ENCODE measurements around the gene DGKD.
"Not testable (repeated sequence)": the region's sequence is repeated elsewhere in the genome, so short reads cannot be mapped to it uniquely, and the experiment has no call there.

Gene DGKD, protein sequence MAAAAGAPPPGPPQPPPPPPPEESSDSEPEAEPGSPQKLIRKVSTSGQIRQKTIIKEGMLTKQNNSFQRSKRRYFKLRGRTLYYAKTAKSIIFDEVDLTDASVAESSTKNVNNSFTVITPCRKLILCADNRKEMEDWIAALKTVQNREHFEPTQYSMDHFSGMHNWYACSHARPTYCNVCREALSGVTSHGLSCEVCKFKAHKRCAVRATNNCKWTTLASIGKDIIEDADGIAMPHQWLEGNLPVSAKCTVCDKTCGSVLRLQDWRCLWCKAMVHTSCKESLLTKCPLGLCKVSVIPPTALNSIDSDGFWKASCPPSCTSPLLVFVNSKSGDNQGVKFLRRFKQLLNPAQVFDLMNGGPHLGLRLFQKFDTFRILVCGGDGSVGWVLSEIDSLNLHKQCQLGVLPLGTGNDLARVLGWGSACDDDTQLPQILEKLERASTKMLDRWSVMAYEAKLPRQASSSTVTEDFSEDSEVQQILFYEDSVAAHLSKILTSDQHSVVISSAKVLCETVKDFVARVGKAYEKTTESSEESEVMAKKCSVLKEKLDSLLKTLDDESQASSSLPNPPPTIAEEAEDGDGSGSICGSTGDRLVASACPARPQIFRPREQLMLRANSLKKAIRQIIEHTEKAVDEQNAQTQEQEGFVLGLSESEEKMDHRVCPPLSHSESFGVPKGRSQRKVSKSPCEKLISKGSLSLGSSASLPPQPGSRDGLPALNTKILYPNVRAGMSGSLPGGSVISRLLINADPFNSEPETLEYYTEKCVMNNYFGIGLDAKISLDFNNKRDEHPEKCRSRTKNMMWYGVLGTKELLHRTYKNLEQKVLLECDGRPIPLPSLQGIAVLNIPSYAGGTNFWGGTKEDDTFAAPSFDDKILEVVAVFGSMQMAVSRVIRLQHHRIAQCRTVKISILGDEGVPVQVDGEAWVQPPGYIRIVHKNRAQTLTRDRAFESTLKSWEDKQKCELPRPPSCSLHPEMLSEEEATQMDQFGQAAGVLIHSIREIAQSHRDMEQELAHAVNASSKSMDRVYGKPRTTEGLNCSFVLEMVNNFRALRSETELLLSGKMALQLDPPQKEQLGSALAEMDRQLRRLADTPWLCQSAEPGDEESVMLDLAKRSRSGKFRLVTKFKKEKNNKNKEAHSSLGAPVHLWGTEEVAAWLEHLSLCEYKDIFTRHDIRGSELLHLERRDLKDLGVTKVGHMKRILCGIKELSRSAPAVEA

DNA sequence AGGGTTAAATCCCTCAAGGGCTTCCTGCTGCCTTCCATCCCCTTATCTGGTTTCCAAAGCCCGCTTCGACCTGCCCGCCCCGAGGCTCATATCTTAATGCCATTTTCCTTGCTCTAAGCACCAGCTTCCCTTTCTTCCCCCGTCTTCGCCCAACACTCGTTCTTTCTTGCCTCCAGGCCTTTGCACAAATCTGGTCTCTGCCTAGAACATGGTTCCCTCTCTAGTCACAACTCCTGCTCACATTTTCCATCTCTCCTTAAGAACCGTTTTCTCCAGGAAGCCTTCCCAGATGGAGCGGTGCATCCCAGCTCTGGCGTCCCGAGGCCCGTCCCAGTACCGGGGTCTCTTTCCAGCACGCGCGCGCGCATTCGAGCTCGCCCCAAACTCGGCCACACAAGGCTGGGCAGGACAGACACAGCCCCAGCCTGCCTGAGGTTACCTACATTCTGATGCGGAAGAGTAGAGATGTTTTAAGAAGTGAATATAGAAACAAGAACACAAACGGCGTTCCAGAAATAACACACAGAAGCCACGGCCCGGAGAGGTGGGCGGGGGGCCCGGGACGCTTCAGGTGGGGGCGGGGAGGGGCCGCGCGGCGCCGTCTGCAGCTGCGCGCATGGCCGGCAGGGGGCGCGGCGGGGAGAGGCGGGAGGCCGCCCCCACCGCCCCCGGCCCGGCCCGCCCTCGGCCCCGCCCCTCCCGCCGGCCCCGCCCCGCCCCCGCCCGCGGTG, at the start of gene DGKD:
TSS of gene DGKD (plus strand) at position 726 of the 731 bp plus-strand sequence. CDS start 25 bp downstream, outside the sequence.
- no peak for DNase-seq (ENCODE audit: low read depth, low spot score)

DNA sequence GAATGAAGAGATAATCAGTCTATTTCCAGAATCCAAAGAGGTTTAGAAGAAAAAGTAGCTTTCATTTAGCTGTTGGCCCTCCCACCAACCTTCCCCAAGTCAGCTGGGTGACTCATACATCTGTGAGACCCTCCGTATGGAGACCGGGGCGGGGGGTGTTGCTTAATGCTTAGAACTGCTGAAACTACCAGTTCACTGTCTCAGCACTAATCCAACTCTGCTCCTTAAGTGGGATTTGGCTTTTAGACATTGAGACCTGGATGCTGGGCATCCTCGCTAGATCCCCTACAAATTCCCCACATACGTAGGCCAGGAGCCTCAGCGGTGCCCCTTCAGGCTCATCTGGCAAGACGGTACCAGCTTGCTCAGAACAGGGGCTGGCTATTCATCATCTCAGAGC, 46.7 kb upstream of the DGKD start, which contains the start of gene SAG:
TSS of gene SAG (plus strand) at position 252 of the 400 bp plus-strand sequence. CDS start 1,374 bp downstream, outside the sequence.
- no peak for DNase-seq (ENCODE audit: low read depth, low spot score)

DNA sequence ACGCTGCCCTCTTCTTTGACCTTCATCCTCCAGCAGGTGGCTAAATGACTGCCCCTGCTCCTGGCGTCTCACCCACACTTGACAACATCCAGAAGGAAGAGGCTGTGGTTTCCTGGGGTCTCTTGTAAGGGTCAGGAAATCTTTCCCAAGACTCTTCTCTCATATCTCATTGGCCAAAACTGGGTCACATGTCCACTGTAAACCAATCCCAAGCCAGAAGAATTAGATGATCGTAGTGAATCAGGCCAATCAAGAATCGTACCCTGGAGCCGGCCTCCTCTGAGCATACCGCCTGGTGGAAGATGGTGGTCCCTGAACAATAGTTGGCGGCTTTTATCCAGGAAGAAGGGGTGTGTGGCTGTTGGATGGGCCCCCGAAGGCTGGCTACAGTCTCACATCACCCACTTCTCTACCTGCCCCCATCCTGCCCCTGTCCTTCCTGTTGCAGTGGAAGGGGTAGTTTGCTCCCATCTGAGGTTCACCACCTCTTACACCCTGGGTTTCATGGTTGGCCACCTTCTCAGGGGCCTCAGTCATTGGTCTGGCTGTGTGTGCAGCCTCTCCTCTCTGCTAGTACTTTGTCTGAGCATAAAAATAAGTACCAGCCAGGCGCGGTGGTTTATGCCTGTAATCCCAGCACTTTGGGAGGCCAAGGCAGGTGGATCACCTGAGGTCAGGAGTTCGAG, 42.9 kb upstream of the DGKD start:
- no peak for DNase-seq (ENCODE audit: low read depth, low spot score)

DNA sequence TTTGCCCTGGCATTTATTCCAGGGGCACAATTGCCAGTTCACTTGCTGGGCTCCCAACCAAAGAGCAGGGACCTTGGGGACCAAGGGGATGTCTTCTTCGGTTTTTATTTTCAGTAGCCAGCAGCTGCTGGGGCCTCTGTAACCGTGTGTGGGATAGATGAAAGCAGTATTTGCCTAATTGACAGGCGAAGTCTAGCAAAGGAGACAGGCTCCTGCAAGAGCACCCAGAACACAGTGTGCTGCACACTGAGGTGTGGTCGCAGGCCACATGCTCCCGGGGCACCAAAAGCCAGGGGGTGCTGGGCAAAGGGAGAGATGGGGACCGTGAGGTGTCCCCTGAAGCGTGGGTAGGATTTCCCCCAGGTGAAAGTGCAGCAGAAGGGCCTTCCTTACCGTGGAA, 41.4 kb upstream of the DGKD start:
- DNase-seq (ENCODE audit: low read depth, low spot score): no peak

DNA sequence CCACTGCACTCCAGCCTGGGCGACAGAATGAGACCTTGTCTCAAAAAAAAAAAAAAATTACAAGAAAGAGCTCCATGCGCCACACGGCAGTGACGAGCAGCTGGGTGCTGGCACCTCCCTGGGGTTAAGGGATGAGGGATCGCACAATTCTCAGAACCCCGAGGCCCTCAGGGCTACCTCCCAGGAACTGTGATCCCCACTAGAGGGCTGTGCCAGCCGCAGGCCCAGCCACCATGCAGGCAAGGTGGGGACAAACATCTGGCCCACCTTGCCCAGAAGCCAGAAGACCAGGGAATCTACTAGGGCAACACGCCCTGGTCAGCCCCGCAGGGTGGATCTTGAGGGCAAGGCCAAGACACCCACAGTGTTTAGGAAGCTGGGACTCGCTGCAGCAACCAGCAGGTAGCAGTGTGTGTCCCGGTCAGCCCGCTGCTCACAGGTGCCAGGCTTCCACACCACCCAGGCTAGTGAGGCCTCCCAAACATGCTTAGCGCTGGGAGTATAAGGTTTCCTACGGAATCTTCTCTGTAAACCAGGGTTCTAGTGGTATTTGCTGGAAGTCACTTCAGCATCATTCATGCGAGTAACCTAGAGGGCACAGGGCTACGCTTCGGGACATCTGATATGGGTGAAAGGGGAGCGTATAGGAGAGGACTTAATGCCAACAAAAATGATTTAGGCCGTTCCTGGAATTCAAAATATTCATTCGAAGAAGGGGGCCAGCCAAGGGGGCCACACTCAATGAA, 39.9 kb upstream of the DGKD start:
- DNase-seq (ENCODE audit: low read depth, low spot score): no peak

DNA sequence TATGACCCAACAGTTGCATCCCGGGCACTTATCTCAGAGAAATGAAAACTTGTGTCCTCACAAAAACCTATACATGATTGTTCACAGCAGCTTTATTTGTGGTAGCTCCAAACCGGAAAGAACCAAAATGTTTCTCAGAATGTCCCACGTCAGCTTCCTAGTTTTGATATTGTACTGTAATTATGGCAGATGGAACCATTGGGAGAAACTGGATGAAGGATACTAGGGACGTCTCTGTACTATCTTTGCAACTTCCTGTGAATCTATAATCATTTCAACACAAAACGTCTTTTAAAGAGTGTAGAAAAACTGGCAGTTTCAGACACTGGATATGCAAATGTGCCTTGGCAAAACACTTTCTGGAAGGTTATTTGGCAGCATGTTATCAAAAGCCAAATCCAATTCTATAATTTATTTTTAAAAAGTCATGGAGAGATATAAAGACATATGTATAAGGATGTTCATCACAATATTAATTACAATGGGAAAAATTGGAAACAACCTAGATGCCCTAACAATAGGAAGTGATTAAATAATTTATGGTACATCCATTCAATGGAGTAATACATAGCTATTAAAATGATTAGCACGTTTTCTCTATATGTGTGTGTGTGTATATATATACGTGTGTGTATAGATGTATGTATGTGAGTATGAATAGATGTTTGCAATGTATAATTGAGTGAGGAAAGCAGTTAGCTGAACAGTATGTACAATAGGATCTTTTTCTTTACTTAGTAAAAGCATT, 36.9 kb upstream of the DGKD start:
- no peak for DNase-seq (ENCODE audit: low read depth, low spot score)

DNA sequence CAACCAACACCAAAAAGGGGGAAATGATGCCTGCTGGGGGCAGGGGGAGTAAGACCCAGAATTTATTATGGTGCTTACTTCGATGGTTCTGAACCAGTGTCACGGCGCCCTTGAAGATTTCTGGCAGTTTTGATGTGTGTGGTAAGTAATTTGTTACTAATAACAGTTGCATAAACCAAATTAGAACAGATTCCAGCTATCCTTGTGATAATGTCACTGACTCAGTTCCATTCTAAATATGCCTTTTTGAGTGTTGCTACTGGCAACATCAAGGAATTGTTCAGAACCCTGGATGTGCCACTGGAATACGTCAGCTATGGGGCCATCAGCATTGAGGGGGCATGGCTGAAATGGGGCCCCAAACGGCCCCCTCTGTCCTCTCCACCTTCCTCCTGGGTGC, 35.0 kb upstream of the DGKD start:
- DNase-seq (ENCODE audit: low read depth, low spot score): no peak

DNA sequence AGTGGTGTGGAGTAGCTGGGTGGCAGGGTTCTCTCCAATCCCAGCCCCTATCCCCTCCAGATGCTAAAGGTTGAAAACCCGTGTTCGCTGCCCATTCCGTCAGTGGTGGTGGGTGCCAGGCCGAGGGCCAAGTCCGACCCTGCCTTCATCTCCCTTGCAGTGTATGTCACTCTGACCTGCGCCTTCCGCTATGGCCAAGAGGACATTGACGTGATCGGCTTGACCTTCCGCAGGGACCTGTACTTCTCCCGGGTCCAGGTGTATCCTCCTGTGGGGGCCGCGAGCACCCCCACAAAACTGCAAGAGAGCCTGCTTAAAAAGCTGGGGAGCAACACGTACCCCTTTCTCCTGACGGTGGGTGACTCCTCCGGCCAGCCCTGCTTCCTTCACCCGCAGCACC, 33.8 kb upstream of the DGKD start:
- DNase-seq (ENCODE audit: low read depth, low spot score): no peak

DNA sequence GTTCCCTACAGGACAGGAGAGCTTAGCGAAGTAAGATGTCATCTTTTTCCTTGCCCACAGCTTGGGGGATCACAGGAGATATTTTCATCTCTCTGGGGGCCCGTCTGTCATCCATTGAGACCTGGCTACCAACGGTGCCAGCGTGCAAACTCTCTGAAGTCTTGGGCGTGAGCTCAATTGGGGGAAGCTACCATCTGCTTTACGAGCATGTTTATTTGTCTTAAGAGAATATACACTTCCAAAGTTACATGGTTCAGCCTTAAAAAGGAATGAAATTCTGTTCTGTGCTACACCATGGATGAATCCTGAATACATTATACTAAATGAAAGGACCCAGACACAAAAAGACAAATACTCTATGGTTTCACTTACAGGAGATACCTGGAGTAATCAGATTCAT, 33.1 kb upstream of the DGKD start:
- DNase-seq (ENCODE audit: low read depth, low spot score): no peak

DNA sequence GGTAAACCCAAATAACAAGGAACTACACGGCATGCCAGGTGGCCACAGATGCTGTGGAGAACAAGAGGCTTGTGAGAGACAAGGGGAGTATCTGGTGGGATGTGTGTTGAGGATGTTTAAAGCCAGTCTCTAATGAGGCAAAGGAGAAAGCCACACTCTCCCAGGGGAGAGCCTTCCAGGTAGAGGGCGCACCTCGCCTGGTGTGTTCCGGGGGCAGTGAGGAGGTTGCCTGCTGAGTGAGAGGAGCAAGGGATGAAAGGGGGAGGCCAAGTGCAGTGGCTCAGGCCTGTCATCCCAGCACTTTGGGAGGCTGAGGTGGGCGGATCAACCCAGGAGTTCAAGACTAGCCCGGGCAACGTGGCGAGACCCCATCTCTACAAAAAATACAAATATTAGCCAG, 30.4 kb upstream of the DGKD start:
- no peak for DNase-seq (ENCODE audit: low read depth, low spot score)

DNA sequence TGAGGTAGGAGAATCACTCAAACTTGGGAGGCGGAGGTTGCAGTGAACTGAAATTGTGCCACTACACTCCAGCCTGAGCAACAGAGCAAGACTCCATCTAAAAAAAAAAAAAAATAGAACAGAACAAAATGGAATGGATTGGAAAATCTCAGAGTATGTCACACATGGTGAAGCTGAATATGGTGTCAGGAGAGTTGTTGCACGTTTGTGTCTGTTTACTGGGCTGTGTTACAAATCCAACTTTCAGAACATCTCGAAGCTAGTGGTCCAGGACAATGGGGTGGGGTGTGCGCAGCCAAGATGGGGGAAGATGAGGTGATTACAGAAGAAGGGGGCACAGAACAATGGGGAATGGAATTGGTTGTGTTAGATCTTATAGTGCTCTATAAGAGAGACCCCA, 29.0 kb upstream of the DGKD start:
- no peak for DNase-seq (ENCODE audit: low read depth, low spot score)

DNA sequence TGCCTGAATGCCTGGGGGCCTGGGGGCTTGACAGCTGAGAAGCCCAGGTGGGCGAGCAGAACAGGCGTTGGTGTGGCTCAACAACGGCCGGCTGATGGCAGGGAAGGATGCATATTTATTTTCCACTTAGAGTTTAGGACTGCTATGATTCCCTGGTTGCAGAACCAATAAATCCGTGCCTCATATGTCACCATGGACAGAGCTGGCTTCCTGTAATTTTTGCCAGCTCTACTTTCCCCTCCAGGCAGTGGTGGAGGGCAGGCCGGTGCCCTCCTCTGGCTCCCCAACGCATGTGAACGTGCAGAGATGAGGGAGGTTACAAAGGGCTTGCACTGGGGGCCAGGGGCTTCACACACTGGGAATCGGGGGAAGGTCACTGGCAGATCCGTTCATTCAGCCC, 28.5 kb upstream of the DGKD start:
- no peak for DNase-seq (ENCODE audit: low read depth, low spot score)

DNA sequence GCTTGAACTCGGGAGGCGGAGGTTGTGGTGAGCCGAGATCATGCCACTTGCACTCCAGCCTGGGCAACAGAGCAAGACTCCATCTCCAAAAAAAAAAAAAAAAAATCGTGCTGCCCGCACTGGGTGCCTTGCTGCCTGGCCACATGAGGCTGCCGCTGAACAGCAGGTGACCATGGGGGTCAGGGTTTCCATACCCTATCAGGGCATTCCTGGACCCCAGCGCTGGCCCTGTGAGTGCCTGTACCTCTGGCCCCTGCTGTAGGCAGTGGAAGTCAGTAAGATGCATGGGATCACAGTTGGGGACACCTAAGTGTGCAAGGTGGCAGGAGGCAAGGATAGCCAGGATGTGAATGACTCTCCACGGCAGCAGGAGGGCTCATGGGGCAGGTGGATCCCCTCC, 27.8 kb upstream of the DGKD start:
- no peak for DNase-seq (ENCODE audit: low read depth, low spot score)

DNA sequence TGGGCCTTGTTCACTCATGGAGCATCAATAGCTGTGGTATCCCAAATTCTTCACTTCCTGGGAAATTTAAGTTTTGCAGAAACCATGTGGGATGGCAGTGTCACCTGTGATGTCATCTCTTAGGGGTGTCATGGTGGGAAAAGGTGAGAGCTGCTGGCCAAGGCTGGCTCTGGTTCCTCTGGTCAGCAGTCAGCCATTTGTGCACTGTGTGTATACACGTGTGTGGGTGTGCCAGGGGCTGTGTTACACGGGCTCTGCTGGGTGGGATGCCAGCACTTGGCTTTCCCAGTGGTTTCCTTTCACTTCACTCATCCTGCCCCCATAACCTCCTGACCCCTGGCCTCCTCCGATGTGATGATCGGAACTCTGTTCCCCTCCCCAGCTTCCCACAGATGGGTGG, 25.4 kb upstream of the DGKD start:
- DNase-seq (ENCODE audit: low read depth, low spot score): no peak

DNA sequence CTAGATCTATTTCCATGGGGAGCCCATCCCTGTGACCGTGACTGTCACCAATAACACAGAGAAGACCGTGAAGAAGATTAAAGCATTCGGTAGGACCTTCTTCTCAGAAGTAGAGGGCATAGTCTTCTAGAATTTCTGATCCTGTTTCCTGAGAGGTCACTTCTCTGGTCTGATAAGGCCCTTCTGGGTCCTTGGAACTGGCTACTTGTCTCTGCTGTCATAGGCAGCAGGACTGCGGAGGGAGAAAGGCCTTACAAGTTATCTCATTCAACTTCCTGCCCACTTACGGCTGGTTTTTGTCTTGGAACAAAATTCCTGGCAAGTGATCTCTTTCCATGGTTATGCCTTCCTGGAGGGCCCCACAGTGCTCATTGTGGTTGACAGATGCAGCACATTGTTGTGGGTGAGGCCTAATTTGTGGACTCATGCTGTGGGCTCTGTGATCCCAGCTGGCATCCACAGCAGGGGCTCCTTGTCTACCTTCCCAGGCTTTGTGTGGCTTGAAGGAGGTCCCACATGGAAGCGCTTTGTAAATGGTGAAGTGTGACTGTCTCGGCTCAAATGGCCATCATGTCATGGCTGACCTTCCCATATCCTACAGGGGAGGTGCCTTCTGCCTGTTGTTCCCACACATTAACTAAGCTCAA, 24.7 kb upstream of the DGKD start:
- DNase-seq (ENCODE audit: low read depth, low spot score): no peak

DNA sequence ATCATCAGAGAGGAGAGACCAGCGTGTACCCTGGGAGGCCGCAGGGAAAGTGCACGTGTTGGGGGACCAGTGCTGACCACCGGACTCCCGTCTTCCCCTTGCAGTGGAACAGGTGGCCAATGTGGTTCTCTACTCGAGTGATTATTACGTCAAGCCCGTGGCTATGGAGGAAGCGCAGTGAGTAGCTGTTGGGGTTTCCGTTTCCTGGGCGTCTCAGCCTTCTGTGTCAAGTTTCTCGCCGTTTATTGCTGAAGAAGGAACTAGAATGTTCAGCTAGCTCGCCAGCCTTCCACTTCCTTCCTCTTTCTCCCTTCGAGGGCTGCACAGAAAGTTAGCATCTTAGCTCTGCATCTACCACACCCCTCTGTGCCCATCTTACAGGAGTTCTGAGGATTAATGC, 22.8 kb upstream of the DGKD start:
- DNase-seq (ENCODE audit: low read depth, low spot score): no peak

DNA sequence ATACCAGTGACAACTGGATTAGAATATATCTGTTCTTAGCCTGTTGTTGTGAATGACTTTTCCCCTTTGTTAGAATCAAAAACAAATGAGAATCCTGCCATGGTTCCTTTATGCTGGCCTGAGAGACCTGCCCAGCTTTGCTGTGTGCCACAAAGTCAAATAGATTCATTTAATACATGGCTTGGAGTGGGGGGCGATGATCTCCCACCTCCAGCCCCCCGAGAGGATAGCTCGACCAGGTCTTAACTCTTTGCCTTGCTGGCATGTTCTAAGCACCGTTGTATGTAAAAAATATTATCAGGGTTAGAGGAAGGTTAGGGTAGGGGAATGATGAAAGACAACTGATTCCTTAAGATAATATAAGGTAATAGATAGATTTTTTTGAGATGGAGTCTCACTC, 22.2 kb upstream of the DGKD start:
- DNase-seq (ENCODE audit: low read depth, low spot score): no peak

DNA sequence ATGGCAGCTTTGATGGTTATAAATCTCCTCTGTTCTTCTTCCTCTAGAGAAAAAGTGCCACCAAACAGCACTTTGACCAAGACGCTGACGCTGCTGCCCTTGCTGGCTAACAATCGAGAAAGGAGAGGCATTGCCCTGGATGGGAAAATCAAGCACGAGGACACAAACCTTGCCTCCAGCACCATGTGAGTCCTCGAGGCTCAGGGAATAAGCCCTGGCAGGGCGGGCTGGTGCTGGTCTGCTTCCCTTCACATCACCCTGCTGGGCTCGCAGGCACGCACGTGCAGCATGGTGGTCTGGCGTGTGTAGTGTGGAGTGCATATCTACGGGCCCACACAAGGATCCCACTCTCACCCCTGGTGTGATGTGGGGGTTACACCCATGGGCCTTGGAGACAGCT, 19.4 kb upstream of the DGKD start:
- no peak for DNase-seq (ENCODE audit: low read depth, low spot score)

DNA sequence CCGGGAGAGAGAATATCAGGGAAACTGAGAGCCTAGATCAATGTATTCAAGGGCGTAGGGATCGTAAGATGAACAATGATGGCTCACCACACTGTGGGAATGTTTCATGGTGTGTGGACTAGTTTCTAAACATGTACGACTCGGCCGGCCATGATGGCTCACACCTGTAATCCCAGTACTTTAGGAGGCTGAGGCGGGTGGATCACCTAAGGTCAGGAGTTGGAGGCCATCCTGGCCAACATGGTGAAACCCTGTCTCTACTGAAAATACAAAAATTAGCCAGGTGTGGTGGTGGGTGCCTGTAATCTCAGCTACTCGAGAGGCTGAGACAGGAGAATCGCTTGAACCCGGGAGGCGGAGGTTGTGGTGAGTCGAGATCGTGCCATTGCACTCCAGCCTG, 18.2 kb upstream of the DGKD start:
- not testable (repeated sequence) for DNase-seq (ENCODE audit: low read depth, low spot score)
